Esophagus squamous epithelium (tissue), 4 donors: ENCODE data around the gene CCR4.

ENCODE experiments used
- CTCF ChIP-seq, 6 experiments: fragments of 450-650 bp in 4 of 6; fragments of 200-600 bp in 2 of 6; sonication (generic) in 2 of 6; IDR thresholded peaks; one replicate each; pipeline ENCODE4 v1.5.1; 2016 to 2019; ENCODE audit warnings: antibody characterized with exemption in 6 of 6, mild to moderate bottlenecking in 4 of 6, moderate library complexity in 4 of 6
- POLR2A ChIP-seq, 4 donors: fragments of 450-650 bp; IDR thresholded peaks; one replicate each; pipeline ENCODE4 v1.6.1; 2017; ENCODE audit warnings: antibody characterized with exemption in 4 of 4, mild to moderate bottlenecking in 4 of 4, moderate library complexity in 3 of 4

DNA sequence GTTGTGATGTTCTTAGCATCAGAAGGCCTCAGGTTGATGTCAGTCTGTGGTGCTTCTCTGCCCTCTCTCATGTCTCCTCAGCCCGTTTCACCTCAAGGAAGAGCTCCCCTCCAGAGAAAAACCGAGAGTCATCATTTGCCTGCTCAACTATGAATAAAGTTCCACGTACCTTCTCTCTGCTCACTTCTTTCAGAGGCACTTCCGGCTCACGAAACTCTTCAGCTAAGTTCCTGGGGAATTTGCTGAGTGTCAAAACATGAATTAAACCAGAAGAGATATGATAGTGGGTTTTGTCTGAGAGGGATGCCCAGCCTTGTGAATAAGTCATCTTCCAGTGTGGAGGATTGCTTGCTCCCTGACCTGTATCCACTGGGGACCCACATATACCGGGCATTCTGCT, 37.7 kb downstream of the CCR4 start:
- no peak for TF ChIP-seq CTCF (IDR thresholded peaks at IDR 0.05)
- no peak for TF ChIP-seq POLR2A (IDR thresholded peaks at IDR 0.05)
